Activated CD8-positive, alpha-beta T cell treated with anti-CD3 and anti-CD28 coated beads for 36 hours (primary cell): ENCODE results near the gene PRSS33. TPM values are rescaled to one million over a fixed set of nuclear protein-coding genes. Genes with fewer than 3 reads are reported as not detected.

Experiments used
- ATAC-seq: fragments of 200-7000 bp; cut with Tn5 transposase; one replicate; pipeline ENCODE4 v1.10.0; 2021; ENCODE audit warnings: mild to moderate bottlenecking, moderate library complexity
- CTCF ChIA-PET: fragments of 350-600 bp; sonication (Branson Sonifier 250); formaldehyde crosslinking; loops from one replicate; lab custom pipeline; 2021; ENCODE audit warnings: antibody characterized with exemption; lab: Charles Lee
- POLR2A ChIA-PET: fragments of 350-600 bp; sonication (Branson Sonifier 250); formaldehyde crosslinking; loops from one replicate; lab custom pipeline; 2021; ENCODE audit warnings: antibody characterized with exemption; lab: Charles Lee
- DNase-seq: peaks from one replicate; pipeline ENCODE4 v3.0.0-alpha.2; 2020
- H3K27ac Mint-ChIP-seq: one replicate; pipeline ENCODE4 v1.8.0; 2021; ENCODE audit warnings: mild to moderate bottlenecking, mixed read lengths
- H3K27me3 Mint-ChIP-seq: one replicate; pipeline ENCODE4 v1.8.0; 2021; ENCODE audit warnings: mixed read lengths
- H3K36me3 Mint-ChIP-seq: one replicate; pipeline ENCODE4 v1.8.0; 2021; ENCODE audit warnings: low read depth, mixed read lengths
- H3K4me1 Mint-ChIP-seq: one replicate; pipeline ENCODE4 v1.8.0; 2021; ENCODE audit warnings: low read depth, mixed read lengths
- H3K4me3 Mint-ChIP-seq: one replicate; pipeline ENCODE4 v1.8.0; 2021; ENCODE audit warnings: mild to moderate bottlenecking, moderate library complexity, mixed read lengths
- H3K9me3 Mint-ChIP-seq: one replicate; pipeline ENCODE4 v1.8.0; 2021; ENCODE audit warnings: mixed read lengths
- intact Hi-C: fragments of 100-400 bp; cut with micrococcal nuclease; formaldehyde crosslinking; loops from one replicate; pipeline ENCODE4 v1.10.0; 2022
- total RNA-seq, 2 experiments: library from RNA; stranded (reverse); gene quantifications; one replicate each; pipeline ENCODE4 v1.2.3, GENCODE V29; 2021
- TF ChIP-seq, protein P1 (sequence below): fragments of 200-600 bp; IDR thresholded peaks from one replicate; pipeline ENCODE4 v1.8.0; 2022; ENCODE audit warnings: antibody characterized with exemption, mild to moderate bottlenecking

Gene PRSS33
- total RNA-seq, 2 experiments from 2014 or later, result 0.29 TPM; not detected in 1

DNA sequence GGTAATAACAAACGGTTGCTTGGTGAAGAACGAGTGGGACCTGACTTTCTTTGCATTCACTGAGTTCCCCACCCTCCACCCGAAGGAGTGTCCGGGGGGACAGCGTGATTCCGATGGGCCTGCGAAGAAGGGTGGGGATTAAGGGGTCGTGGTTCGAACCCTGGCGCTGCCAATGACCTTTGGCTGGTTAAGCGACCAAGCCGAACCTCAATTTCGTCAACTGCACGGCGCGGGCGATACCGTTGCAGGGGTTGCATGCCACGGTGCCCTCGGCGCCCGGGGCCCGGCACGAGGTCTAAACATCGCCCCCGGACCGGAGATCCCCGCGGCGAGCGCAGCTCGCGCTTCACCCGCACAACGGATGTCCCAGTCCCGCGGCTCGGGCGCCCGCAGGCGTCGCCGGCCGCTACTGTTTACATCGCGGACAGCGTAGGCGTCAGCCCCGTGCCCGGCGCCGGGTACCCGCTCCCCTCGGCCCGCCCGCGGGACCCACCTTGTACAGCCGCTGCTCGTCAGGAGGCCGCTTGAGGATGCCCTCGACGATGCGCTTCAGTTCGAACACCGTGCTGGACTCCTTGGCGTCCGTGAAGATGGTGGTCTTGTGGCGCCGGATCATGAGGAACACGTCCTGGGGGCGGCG lies 10.7 kb downstream of the PRSS33 start:
- ATAC-seq (peak; percentile 27), DNase-seq (peak; percentile 58)
- H3K27ac Mint-ChIP-seq, result peak overlapping the region; percentile 86
- TF ChIP-seq, protein P1, sequence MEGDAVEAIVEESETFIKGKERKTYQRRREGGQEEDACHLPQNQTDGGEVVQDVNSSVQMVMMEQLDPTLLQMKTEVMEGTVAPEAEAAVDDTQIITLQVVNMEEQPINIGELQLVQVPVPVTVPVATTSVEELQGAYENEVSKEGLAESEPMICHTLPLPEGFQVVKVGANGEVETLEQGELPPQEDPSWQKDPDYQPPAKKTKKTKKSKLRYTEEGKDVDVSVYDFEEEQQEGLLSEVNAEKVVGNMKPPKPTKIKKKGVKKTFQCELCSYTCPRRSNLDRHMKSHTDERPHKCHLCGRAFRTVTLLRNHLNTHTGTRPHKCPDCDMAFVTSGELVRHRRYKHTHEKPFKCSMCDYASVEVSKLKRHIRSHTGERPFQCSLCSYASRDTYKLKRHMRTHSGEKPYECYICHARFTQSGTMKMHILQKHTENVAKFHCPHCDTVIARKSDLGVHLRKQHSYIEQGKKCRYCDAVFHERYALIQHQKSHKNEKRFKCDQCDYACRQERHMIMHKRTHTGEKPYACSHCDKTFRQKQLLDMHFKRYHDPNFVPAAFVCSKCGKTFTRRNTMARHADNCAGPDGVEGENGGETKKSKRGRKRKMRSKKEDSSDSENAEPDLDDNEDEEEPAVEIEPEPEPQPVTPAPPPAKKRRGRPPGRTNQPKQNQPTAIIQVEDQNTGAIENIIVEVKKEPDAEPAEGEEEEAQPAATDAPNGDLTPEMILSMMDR, result no peak
- POLR2A ChIA-PET, result interaction anchor here (0.7 to 8.7 kb wide), 8 partner anchors 9 to 106 kb away, joined by 3 to 80 read pairs (median 8); partner anchors contain the start of genes FLYWCH2 and SRRM2
- CTCF ChIA-PET, result interaction anchor here (0.6 to 2.1 kb wide), 5 partner anchors 9 to 151 kb away, joined by 3 to 7 read pairs (median 6); no protein-coding TSS in a partner anchor
- H3K4me1 Mint-ChIP-seq, result peaks cover 26% of the 10 kb centered on the region
- intact Hi-C loops, result no loop called here
- H3K4me3 Mint-ChIP-seq, result peak overlapping the region; percentile 90
- peaks cover 29% of the 10 kb centered on the region for H3K36me3 Mint-ChIP-seq
- H3K27me3 Mint-ChIP-seq, result no peaks in the 10 kb centered on the region
- H3K9me3 Mint-ChIP-seq, result no peaks in the 10 kb centered on the region

DNA sequence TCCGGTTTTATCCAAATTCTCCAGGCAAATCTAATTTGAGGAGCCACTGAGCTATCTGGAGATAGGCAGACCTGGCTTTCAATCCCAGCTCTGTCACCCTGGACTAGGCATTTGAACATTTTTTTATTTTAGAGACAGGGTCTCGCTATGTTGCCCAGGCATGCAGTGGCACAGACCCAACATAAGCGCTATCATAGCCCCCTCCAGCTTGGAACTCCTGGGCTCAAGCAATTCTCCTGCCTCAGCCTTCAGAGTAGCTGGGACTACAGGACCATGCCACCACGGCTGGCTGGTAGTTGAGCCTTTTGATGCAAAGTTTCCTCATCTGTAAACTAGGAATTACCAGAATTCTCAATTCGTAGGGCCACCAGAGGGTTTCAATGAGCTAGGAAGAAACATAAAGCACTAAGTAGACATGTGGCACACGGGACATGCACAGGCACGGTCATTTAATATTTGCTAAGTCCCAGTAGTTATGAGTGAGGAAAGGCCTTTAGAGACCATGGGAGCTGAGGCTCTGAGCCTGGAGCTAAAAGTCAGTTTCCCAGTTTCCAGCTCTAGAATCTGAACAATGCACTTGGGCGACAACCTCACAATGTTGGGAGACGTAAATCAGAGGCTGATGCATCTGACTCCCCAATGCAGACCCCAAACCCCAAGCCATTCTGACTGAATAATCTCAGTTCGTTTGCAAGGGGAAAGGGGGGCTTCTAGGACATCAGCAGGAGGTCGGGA lies 11.4 kb downstream of the PRSS33 start:
- CTCF ChIA-PET, result interaction anchor here (0.6 to 2.1 kb wide), 4 partner anchors 9 to 151 kb away, joined by 3 to 7 read pairs (median 6); no protein-coding TSS in a partner anchor
- H3K4me1 Mint-ChIP-seq, result peaks cover 28% of the 10 kb centered on the region

DNA sequence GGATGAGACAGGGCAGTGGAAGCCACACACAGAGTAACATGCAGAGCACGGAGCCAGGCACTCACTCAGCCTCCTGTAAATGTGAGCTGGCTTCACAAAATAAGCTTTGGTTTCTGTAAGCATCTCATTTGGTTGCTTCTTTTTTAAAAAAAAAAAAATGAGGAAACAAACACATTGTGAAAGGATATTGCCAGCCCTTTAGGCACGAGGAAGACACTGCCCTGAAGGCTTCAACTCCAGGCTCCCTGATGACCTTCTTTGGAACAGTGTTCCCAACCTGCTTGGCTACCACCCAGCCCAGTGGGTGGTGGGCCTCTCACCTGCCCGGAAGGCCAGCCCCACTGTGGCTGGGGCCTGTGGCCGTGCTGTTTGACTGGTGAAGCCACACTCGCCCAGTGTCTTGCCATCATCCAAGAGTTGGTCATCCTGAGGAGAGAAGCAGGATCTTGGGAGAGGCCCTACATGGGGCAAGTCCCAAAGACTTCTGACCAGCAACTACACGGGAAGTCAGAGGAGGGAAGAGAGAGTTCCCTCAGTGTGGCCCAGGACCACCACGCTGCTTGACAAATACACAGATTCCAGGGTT lies 12.1 kb downstream of the PRSS33 start:
- TF ChIP-seq, protein P1, result no peak
- Mint-ChIP-seq H3K27ac (peak overlapping the region; percentile 60), H3K36me3 (peaks cover 39% of the 10 kb centered on the region), H3K9me3 (no peaks in the 10 kb centered on the region), H3K4me3 (peak overlapping the region; percentile 90), H3K27me3 (no peaks in the 10 kb centered on the region), H3K4me1 (peaks cover 25% of the 10 kb centered on the region)
- no peak for ATAC-seq
- POLR2A ChIA-PET, result interaction anchor here (1.0 to 8.7 kb wide), 8 partner anchors 8 to 93 kb away, joined by 3 to 80 read pairs (median 8); partner anchors contain the start of genes KCTD5 and SRRM2
- no peak for DNase-seq
- CTCF ChIA-PET, result interaction anchor here (1.5 to 2.1 kb wide), 3 partner anchors 10 to 64 kb away, joined by 6 to 7 read pairs (median 7); no protein-coding TSS in a partner anchor
- intact Hi-C loops, result no loop called here

More for the DNA sequence above, 11.4 kb downstream of the PRSS33 start:
- intact Hi-C loops, result no loop called here
- Mint-ChIP-seq H3K27me3 (no peaks in the 10 kb centered on the region), H3K27ac (peak overlapping the region; percentile 86), H3K36me3 (peaks cover 36% of the 10 kb centered on the region), H3K9me3 (no peaks in the 10 kb centered on the region), H3K4me3 (peak overlapping the region; percentile 90)
- DNase-seq, result no peak
- POLR2A ChIA-PET, result interaction anchor here (0.7 to 8.7 kb wide), 9 partner anchors 9 to 107 kb away, joined by 3 to 80 read pairs (median 6); partner anchors contain the start of genes FLYWCH2, KCTD5 and SRRM2
- ATAC-seq, result no peak
- TF ChIP-seq, protein P1, result no peak

DNA sequence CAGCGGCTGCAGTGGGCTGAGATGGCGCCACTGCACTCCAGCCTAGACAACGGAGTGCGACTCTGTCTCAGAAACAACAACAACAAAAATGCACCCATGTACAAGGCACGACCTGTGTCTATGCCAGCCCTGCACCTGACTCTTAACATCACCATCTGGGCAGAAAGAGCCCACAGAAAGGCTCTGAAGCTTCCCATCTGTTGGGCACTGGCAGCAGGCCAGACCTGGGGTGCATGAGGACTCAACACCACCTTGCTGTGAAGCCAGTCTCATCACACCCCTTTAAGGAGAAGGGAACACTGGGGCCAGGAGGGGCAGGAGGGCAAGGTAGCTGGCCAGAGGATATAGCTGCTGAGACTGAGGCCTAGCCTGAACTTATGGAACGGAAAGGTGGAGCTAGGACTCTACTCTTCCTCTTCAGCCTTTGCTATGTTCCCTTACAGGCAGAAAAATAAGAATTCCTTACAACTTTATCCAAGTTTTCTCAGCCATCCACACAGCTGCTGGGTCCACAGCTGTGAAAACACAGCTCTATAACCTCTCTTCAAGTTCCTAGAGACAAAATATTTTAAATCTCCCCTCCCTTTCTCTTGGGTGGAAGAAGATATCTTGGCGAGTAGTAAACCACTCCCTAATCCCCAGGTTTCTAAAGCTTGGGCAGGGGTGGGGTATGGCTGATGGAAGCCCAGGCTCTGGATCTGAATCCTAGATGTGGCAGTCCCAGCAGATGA lies 13.0 kb downstream of the PRSS33 start:
- ATAC-seq (no peak), DNase-seq (no peak)
- Mint-ChIP-seq H3K36me3 (peaks cover 47% of the 10 kb centered on the region), H3K27me3 (no peaks in the 10 kb centered on the region), H3K4me1 (peaks cover 23% of the 10 kb centered on the region), H3K9me3 (no peaks in the 10 kb centered on the region), H3K4me3 (no peak overlapping the region), H3K27ac (peak overlapping the region; percentile 18)
- intact Hi-C loops, result no loop called here
- ChIA-PET CTCF (interaction anchor here (2.1 kb wide), 1 partner anchor 65 kb away, joined by 7 read pairs; no protein-coding TSS in a partner anchor), POLR2A (interaction anchor here (1.1 to 8.7 kb wide), 6 partner anchors 9 to 21 kb away, joined by 6 to 80 read pairs (median 9); partner anchors contain the start of gene SRRM2)
- TF ChIP-seq, protein P1, result no peak
